NCI-H748 treated with DMSO at 0.1 percent for 48 hours (cell line): Measurements from ENCODE around the gene EEA1.
"Not testable (repeated sequence)": the region's sequence is repeated elsewhere in the genome, so short reads cannot be mapped to it uniquely, and the experiment has no call there.

Experiments
- DNase-seq: peaks from one replicate; lab custom pipeline; 2025; lab: John Stamatoyannopoulos, UW

The EEA1 gene

DNA sequence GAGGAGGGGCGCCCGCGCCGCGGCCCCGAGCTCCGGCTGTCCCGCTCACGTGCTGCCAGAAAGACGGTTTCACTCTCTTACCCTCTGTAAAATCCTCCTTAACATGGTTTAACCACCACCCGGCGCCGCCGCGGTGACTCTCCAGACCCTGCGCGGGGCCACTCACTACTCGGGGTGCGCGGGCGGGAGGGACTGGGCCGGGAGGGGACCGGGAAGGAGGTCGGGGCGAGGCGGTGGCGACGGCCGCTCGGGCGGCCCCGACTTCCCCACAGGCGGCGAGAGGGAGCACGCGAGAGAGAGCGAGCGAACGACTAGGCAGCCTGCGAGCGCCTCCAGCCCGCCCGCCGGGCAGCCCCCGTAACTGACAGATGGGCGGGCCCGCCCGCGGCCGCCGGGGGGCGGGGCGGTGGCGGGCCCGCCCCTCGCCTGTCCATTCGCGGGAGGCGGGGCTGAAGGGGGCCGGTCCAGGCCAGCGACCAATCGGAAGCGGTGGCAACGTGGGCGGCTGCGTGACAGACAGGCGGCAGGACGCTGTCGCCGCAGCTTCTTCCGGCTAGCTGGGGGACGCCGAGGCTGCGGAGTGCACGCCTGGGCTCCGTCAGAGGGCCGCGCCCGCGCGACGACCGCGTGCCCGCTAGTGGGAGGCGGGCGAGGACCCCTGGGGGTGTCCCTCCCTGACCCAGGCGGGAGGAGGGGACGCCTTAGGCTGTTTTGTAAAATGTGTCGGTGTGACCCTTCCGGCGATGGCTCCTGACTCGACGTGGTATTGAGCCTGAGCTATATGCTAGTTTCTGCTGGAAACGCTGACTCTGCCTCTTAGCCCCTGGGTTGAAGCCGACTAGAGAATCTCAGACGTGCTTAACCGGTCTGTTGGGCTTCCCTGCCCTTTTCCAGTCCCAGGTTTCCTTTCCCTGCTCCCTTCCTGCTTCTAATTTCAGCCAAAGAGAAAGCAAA lies at the start of gene EEA1:
Gene EEA1, minus strand, starts transcription at position 334 of the 954 bp plus-strand sequence. Its CDS starts 229 bp downstream, at position 105.
- DNase-seq = peak; percentile 92

GRCh38 chr12:92978607-92979006 lies 49.5 kb upstream of the EEA1 start:
- DNase-seq = no peak

DNA sequence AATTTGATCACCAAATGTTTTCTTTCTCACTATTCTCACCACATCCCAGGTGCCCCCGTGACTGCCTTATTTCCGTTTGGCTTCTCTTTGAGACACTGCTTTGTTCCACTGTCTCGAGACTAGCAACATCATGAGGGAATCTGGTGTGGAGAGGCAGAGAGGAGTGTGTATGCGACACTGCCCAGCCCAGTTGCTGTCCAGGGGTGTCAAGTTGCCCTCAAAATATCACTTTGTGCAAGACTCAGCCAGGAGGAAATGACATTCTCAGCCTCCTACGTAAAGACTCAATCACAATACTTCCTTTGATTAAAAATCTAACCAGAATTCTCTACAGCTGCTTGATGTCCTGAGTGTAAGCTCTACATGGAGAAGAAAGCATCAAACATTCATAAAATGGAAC lies 48.2 kb upstream of the EEA1 start:
- DNase-seq = no peak

GRCh38 chr12:92974759-92975158 lies 45.7 kb upstream of the EEA1 start:
- no peak for DNase-seq

DNA sequence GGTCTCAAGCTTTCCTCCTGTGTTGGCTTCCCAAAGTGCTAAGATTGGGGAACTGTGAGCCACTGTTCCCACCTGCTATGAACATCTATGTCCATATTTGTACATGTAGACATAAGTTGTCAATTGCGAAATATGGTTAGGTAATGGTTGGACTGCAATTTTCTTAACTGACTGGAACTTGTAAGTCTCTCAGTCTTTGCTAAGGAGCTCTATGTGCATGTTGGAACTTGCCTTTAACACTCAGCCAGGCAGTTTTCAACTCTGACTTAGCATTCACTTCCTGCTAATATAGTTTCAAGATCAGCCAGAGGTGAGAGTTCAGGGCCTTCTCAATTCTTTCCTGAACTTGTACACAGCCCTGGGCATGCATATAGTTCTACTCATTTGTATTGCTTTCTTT lies 44.5 kb upstream of the EEA1 start:
- DNase-seq = no peak

DNA sequence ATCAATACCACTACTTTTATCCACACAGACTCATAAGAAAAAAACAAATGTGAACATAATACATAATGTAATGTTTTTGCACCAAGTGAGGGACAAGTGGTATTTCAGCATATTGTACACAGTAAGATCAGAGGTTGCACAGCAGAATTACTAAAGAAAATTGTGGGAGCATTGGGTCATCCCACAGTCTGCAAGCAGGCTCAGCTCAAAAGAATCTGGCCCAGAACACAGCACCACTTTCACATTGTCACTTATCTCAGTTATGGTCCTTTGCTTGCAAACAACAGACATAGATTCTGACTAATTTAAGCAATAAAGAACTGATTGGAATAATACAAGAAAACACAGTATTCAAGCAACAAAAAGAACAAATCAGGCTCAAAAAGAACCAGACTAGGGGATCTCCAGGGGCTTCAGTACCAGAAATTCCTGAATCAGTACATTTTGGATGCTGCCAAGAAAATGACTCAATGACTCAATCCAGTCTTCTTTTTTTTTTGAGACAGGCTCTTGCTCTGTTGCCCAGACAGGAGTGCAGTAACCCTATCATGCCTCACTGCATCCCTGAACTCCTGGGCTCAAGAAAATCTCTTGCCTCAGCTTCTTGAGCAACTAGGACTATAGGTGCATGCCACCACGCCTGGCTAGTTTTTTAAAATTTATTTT lies 42.9 kb upstream of the EEA1 start:
- DNase-seq = no peak

- DNase-seq = no peak
Measured at GRCh38 chr12:92968176-92968813, 39.2 kb upstream of the EEA1 start.

- not testable (repeated sequence) for DNase-seq
Measured at GRCh38 chr12:92964378-92964777, 35.3 kb upstream of the EEA1 start.

DNA sequence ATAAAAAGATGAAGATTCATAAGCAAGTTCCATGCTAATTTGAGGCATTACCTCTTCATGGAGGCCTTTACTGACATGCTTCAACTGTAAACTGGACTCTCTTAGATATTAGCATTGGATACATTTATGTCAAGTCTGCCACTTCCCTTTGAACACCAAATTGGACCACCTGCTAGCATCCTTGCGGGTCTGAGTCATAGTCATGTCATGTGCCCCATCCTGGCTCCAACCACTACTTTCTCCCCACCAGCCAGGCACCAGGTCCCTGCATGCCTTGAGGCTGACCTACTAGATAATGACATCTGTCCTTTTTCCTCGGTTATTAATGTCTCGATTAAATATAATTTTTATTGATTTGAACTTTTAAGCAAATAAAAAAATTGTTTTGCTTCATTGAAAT lies 32.9 kb upstream of the EEA1 start:
- no peak for DNase-seq

DNA sequence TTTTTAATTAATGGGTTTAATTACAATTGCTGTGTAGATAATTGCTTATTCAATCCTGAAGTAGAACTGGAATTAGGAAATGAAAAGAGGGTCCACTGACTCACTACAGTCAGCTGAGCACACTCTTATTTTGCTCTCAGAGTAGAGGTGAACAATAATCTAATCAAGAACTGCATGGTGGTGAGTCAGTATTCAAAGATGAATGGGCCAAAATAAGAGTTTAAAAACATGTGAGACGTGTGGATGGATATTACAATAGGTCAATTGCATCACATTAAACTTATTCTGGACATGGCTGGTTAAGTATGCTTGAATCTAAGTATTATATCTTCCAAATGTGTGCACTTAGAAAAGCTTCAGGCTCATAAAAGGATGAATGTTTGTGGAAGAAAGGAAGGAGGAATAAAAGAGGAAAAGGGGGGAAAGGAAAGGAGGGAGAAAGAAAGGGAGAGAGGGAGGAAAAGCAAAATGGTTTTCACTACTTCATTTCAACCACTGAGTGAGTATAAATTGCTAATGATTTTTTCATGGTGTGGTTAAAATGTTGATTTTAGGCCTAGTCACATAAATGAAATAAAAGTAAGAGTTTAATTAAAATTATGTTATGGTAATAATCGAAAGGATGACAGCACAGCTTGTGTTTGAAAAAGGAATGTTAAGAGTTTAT lies 27.0 kb upstream of the EEA1 start:
- DNase-seq = no peak

GRCh38 chr12:92953747-92954146 lies 24.7 kb upstream of the EEA1 start:
- DNase-seq = no peak

DNA sequence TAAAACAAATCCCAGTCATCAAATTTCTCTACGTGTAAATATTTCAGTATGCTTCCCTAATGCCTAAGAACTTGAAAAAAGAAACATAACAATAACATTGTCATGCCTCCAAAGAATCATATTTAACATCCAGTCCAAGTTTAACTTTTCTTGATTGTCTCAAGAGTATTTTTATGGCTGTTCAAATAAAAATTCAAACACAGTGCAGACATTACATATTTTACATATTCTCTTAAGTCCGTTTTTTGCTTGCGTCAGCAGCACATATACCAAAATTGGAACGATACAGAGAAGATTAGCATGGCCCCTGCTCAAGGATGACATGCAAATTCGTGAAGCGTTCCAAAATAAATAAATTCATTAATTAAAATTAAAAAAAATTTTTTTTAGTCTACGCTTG lies 23.3 kb upstream of the EEA1 start:
- DNase-seq = no peak

GRCh38 chr12:92951006-92951405 lies 21.9 kb upstream of the EEA1 start:
- DNase-seq = no peak

GRCh38 chr12:92950011-92950410 lies 20.9 kb upstream of the EEA1 start:
- no peak for DNase-seq

DNA sequence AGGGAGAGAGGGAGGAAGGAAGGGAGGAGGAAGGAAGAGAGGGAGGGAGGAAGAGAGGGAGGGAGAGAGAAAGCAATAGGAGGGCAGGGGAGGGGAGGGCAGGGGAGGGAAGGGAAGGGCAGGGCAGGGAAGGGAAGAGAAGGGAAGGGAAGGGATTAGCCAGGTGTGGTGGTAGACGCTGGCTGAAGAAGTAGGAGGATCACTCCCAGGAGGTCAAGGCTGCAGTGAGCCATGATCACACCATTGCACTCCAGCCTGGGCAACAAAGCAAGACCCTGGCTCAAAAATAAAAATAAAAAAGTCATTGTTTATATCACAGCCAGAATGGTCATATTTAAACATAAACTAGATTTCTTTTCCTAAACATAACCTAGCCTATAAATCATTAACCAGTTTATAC lies 20.4 kb upstream of the EEA1 start:
- DNase-seq = no peak

GRCh38 chr12:92947589-92948215 lies 18.6 kb upstream of the EEA1 start:
- DNase-seq = no peak

GRCh38 chr12:92945659-92946220 lies 16.6 kb upstream of the EEA1 start:
- DNase-seq = no peak

- no peak for DNase-seq
Measured at GRCh38 chr12:92943482-92944250, 14.6 kb upstream of the EEA1 start.

DNA sequence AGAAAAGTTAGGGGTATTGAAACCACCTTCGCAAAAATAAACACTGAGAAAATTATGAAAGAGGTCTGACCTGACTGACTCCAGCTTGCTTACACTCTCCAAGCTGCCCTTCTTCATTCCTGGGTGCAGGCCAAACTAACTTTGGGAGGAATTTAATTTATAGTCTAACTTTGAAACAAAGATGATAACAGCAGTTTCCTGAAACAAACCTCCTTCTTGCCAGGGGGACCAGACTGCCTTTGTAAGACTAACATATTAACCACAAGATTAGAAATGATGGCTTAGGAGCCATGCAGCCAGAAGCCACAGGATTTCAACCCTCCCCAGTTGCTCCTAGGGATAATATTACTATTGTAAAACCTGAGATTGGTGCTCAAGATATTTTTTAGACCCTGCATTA lies 13.8 kb upstream of the EEA1 start:
- no peak for DNase-seq

- no peak for DNase-seq
Measured at GRCh38 chr12:92939116-92939515, 10.0 kb upstream of the EEA1 start.

DNA sequence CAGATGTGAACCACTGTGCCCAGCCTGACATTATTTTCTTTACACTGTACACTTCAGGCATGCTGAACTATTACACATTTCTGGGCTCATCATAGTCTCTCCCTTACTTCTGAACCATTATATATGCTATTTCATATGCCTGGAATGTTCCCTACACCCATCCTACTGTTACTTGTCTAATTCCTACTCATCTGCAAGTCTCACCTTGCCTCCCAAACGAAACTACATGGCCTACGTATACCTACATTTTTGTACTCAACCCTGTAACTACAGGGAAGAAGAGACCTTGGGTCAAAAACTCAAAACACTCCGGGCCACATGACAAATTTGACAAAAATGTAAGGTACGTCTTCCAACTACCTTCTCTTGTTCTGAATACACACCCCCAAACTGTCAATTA lies 9.5 kb upstream of the EEA1 start:
- no peak for DNase-seq
